K562 (cell line): ENCODE measurements around the gene BCAR1. TPM values are rescaled to one million over a fixed set of nuclear protein-coding genes. Genes with fewer than 3 reads are reported as not detected.

ENCODE experiments used
- ATAC-seq: fragments of 200-7000 bp; cut with Tn5 transposase; 3 replicates; pipeline ENCODE4 v1.9.1; 2020; ENCODE audit warnings: moderate library complexity
- BruUV-seq: library from RNA; stranded (reverse); fragments of 400-500 nt; replicated peaks from 2 replicates; lab custom pipeline; 2021; lab: Mats Ljungman, UMichigan
- CTCF ChIA-PET: fragments of 300-600 bp; formaldehyde crosslinking; extraction: SDS; loops from one replicate; lab custom pipeline; 2021; ENCODE audit warnings: low intra/inter-chr PET ratio; lab: Yijun Ruan, JAX
- POLR2A ChIA-PET: fragments of 300-600, 350-650 bp; sonication (Branson Sonifier 250); formaldehyde crosslinking; extraction: SDS; loops from one replicate; lab custom pipeline; 2021; ENCODE audit warnings: antibody characterized with exemption, inconsistent platforms; lab: Yijun Ruan, JAX
- DNase-seq, 4 experiments: peaks; one replicate each; pipeline versions ENCODE4 v3.0.0 to v3.0.0-alpha.2; 2011 to 2018; ENCODE audit warnings: low spot score in 3 of 4, mixed read lengths in 3 of 4; ENCODE audit errors: extremely low read depth in 1 of 4
- FAIRE-seq: peaks from 2 replicates; lab custom pipeline; 2011; peaks lifted over from hg19 to GRCh38; lab: Jason Lieb, UNC
- H2AFZ ChIP-seq: 2 replicates; pipeline ENCODE4 v1.6.0; 2011; ENCODE audit warnings: low read depth, low read length, control low read depth, inconsistent platforms
- H3K27ac ChIP-seq: fragments of 200-600 bp; 3 replicates; pipeline ENCODE4 v1.8.0; 2011; ENCODE audit warnings: low read depth, mild to moderate bottlenecking, control low read depth, inconsistent platforms, low read length, moderate library complexity, mixed read lengths; ENCODE audit errors: extremely low read depth
- H3K27me3 ChIP-seq, 2 experiments: fragments of 300-600 bp in 1 of 2; 2 replicates in 1 of 2; 3 replicates in 1 of 2; pipeline versions ENCODE4 v1.6.0 to v1.8.0; 2011; ENCODE audit warnings: inconsistent platforms in 2 of 2, low read length in 2 of 2, mild to moderate bottlenecking in 1 of 2, mixed read lengths in 1 of 2, moderate library complexity in 1 of 2; ENCODE audit not compliant: control insufficient read depth in 2 of 2, insufficient read depth in 2 of 2
- H3K36me3 ChIP-seq: fragments of 300-600 bp; 3 replicates; pipeline ENCODE4 v1.8.0; 2011; ENCODE audit warnings: mild to moderate bottlenecking, low read length, inconsistent platforms; ENCODE audit not compliant: control insufficient read depth, insufficient read depth
- H3K4me1 ChIP-seq, 2 experiments: fragments of 200-600 bp in 1 of 2; replicated peaks in 1 of 2; 2 replicates in 1 of 2; 3 replicates in 1 of 2; pipeline versions ENCODE4 v1.5.1 to v1.8.0; 2011; ENCODE audit warnings: inconsistent platforms in 2 of 2, low read length in 2 of 2, mild to moderate bottlenecking in 1 of 2, mixed read lengths in 1 of 2, moderate library complexity in 1 of 2; ENCODE audit not compliant: control insufficient read depth in 2 of 2, insufficient read depth in 2 of 2
- H3K4me2 ChIP-seq: 2 replicates; pipeline ENCODE4 v1.6.1; 2011; ENCODE audit warnings: low read length, control low read depth, inconsistent platforms, mixed read lengths; ENCODE audit not compliant: insufficient read depth
- H3K4me3 ChIP-seq: fragments of 200-600 bp; sonication (generic), shearing (Covaris generic); 2 replicates; pipeline ENCODE4 v1.5.1; 2016; ENCODE audit warnings: control low read depth, inconsistent platforms
- H3K79me2 ChIP-seq: fragments of 200-600 bp; 3 replicates; pipeline ENCODE4 v1.8.0; 2011; ENCODE audit warnings: low read length, inconsistent platforms; ENCODE audit not compliant: control insufficient read depth, insufficient read depth
- H3K9ac ChIP-seq, 2 experiments: 2 replicates each; pipeline versions ENCODE4 v1.6.0 to v1.6.1; 2011; ENCODE audit warnings: low read depth in 2 of 2, low read length in 2 of 2, control low read depth in 1 of 2, inconsistent platforms in 1 of 2, mild to moderate bottlenecking in 1 of 2, mixed read lengths in 1 of 2; ENCODE audit not compliant: insufficient read depth in 1 of 2
- H3K9me1 ChIP-seq: one replicate; pipeline ENCODE4 v1.6.0; 2011; ENCODE audit warnings: inconsistent platforms, mild to moderate bottlenecking, low read length, moderate library complexity; ENCODE audit not compliant: control insufficient read depth, insufficient read depth
- H3K9me3 ChIP-seq: replicated peaks from 2 replicates; pipeline ENCODE4 v1.5.1; 2011; ENCODE audit warnings: low read depth, low read length, inconsistent platforms; ENCODE audit not compliant: control insufficient read depth, insufficient read depth
- H4K20me1 ChIP-seq: replicated peaks from 2 replicates; pipeline ENCODE4 v1.6.1; 2011; ENCODE audit warnings: low read length, inconsistent platforms, mixed read lengths; ENCODE audit not compliant: control insufficient read depth, insufficient read depth
- POLR2G ChIP-seq: fragments of 200-400 bp; formaldehyde crosslinking; IDR thresholded peaks from 2 replicates; pipeline ENCODE4 v1.6.1; 2017; ENCODE audit warnings: low read depth, mild to moderate bottlenecking, antibody characterized with exemption, low read length, moderate library complexity
- ZEB2 ChIP-seq: fragments of 450-650 bp; IDR thresholded peaks from 2 replicates; pipeline ENCODE4 v1.6.1; 2016
- WGBS: fragments of 100-300 bp; shearing (Covaris generic); methylation state at CpG from one replicate; pipeline ENCODE4 v1.1.6; 2016; ENCODE audit warnings: low coverage, mixed read lengths; ENCODE audit not compliant: insufficient coverage; ENCODE audit errors: missing lambda C conversion rate; 5-methylcytosine and 5-hydroxymethylcytosine counted together
- in situ Hi-C: fragments of 300-500 bp; cut with MboI; formaldehyde crosslinking; loops from 4 replicates; pipeline ENCODE4 v1.15.0; 2018; ENCODE audit warnings: inconsistent platforms, mixed read lengths
- intact Hi-C: fragments of 100-400 bp; cut with micrococcal nuclease; formaldehyde crosslinking; loops from 2 replicates; pipeline ENCODE4 v1.14.2; 2022
- polyA plus RNA-seq, 8 experiments: library from polyadenylated mRNA; depleted of rRNA in 4 of 8; stranded (reverse) in 5 of 8; unstranded in 3 of 8; fragments of >200 nt; fragmentation: Nextera tagmentation in 2 of 8; fragmentation: Illumina TruSeq in 1 of 8; extraction: Ambion mirVana in 2 of 8; extraction: Trizol in 1 of 8; gene quantifications; 2 replicates each; pipeline versions ENCODE4 v1.2.1 to v1.2.3, GENCODE V29; 2011 to 2014; ENCODE audit warnings: inconsistent platforms in 1 of 8, missing spikeins in 1 of 8
- total RNA-seq, 7 experiments: library from RNA; depleted of rRNA in 6 of 7; stranded (reverse); fragments of >200 nt in 6 of 7; fragmentation: Illumina TruSeq in 2 of 7; extraction: Trizol in 2 of 7; gene quantifications; 2 replicates each; pipeline versions ENCODE4 v1.2.1 to v1.2.3, GENCODE V29; 2011 to 2021; ENCODE audit warnings: low replicate concordance in 1 of 7

BCAR1 gene
- total and polyA plus RNA-seq, 9 of the 15 experiments (the other 6 are each of a cell fraction or from before 2014, with no cell fraction given), result 0.10 to 26.3 (median 3.6) TPM

- in situ Hi-C loops, result no loop called here
- Histone ChIP-seq H3K9me3 (no peaks in the 10 kb centered on the region), H3K9ac (peak overlapping the region in 1 of 2 experiments; percentile 3; a peak in 1 of 4 replicates), H3K4me3 (no peak overlapping the region), H3K9me1 (no peaks in the 10 kb centered on the region), H3K27me3 (peaks cover 8 to 13% of the 10 kb centered on the region in 2 experiments; a peak in 3 of 5 replicates), H3K79me2 (no peaks in the 10 kb centered on the region), H3K27ac (no peak overlapping the region), H3K4me1 (peaks cover 0 to 22% of the 10 kb centered on the region in 2 experiments; a peak in 1 of 5 replicates), H3K36me3 (0 out of 3 replicates have a peak, but pooled peaks cover 6% of the 10 kb centered on the region), H3K4me2 (no peak overlapping the region), H4K20me1 (0 out of 2 replicates have a peak, but pooled peaks cover 10% of the 10 kb centered on the region), H2AFZ (no peak overlapping the region)
- ChIA-PET CTCF (no interaction called here), POLR2A (interaction anchor here (0.6 to 1.8 kb wide), 3 partner anchors 12 to 291 kb away, joined by 3 to 5 read pairs (median 3); no protein-coding TSS in a partner anchor)
- BruUV-seq, result no TSS peak
- TF ChIP-seq ZEB2 (no peak), POLR2G (peak; percentile 50; the same call in 1 of the 2 replicates)
- intact Hi-C loops, result no loop called here
- FAIRE-seq (no peak), ATAC-seq (no peak), DNase-seq (no peak)
- WGBS, result 17% methylated on average over 19 of the region's 22 CpGs
Observed at GRCh38 chr16:75226550-75227360, 24.7 kb downstream of the BCAR1 start.
